ENCODE results near the gene MIEN1. TPM values are rescaled to one million over a fixed set of nuclear protein-coding genes. Genes with fewer than 3 reads are reported as not detected.
A peak's percentile ranks its signal among the peaks of the same experiment; 100 is the strongest.

MIEN1 gene
- total RNA-seq, 2 donors from 2014 or later = 79.1 to 98.2 TPM

GRCh38 chr17:39696731-39697130 lies 33.6 kb downstream of the MIEN1 start:
- Histone ChIP-seq H3K4me1 (peaks cover 25% of the 10 kb centered on the region), H3K27me3 (no peaks in the 10 kb centered on the region), H3K9me3 (no peaks in the 10 kb centered on the region), H3K36me3 (replicated peaks in 1 of 2; ENCODE audit: insufficient read depth in 1 of 2, low read depth in 2 of 2) (no peaks in the 10 kb centered on the region), H3K27ac (no peak overlapping the region), H3K4me3 (no peak overlapping the region)
- no peak for ATAC-seq
- intact Hi-C loops (cut with DNase I) = no loop called here
- TF ChIP-seq CTCF (IDR thresholded peaks at IDR 0.05) (no peak), POLR2A (IDR thresholded peaks at IDR 0.05) (no peak)
- no peak for DNase-seq
- WGBS, 2 donors = 64 to 67% methylated on average over 2 to 6 of the region's 6 CpGs

- Histone ChIP-seq H3K4me3 (no peak overlapping the region), H3K27me3 (no peaks in the 10 kb centered on the region), H3K27ac (peak overlapping the region in 2 of 4 donors; percentile 8 to 66), H3K4me1 (peaks cover 17% of the 10 kb centered on the region), H3K36me3 (replicated peaks in 1 of 2; ENCODE audit: insufficient read depth in 1 of 2, low read depth in 2 of 2) (no peaks in the 10 kb centered on the region), H3K9me3 (no peaks in the 10 kb centered on the region)
- TF ChIP-seq CTCF (IDR thresholded peaks at IDR 0.05) (no peak), POLR2A (IDR thresholded peaks at IDR 0.05) (no peak)
- no peak for ATAC-seq
- 88 to 96% methylated on average over 2 of the region's 2 CpGs for whole genome bisulfite sequencing, 2 donors
- intact Hi-C loops (cut with DNase I) = no loop called here
- DNase-seq = no peak
Observed at GRCh38 chr17:39695089-39695474, 35.2 kb downstream of the MIEN1 start.

GRCh38 chr17:39694593-39694992 lies 35.7 kb downstream of the MIEN1 start:
- Histone ChIP-seq H3K27ac (no peak overlapping the region), H3K4me3 (no peak overlapping the region)

GRCh38 chr17:39688945-39689344 lies 41.4 kb downstream of the MIEN1 start:
- WGBS, 2 donors = 39 to 44% methylated on average over 3 of the region's 3 CpGs
- TF ChIP-seq POLR2A (IDR thresholded peaks at IDR 0.05) = no peak
- no peak for TF ChIP-seq CTCF (IDR thresholded peaks at IDR 0.05)
- Histone ChIP-seq H3K27me3 (no peaks in the 10 kb centered on the region), H3K36me3 (replicated peaks in 1 of 2; ENCODE audit: insufficient read depth in 1 of 2, low read depth in 2 of 2) (no peaks in the 10 kb centered on the region), H3K4me3 (no peak overlapping the region), H3K9me3 (no peaks in the 10 kb centered on the region), H3K27ac (no peak overlapping the region), H3K4me1 (peaks cover 21% of the 10 kb centered on the region)
- intact Hi-C loops (cut with DNase I) = loop anchor here (10.0 kb wide), 1 partner anchor 56 kb away; no protein-coding TSS in a partner anchor
- no peak for ATAC-seq
- no peak for DNase-seq

More at GRCh38 chr17:39694593-39694992, 35.7 kb downstream of the MIEN1 start:
- Histone ChIP-seq H3K9me3 (no peaks in the 10 kb centered on the region), H3K4me1 (peaks cover 17% of the 10 kb centered on the region), H3K36me3 (replicated peaks in 1 of 2; ENCODE audit: insufficient read depth in 1 of 2, low read depth in 2 of 2) (no peaks in the 10 kb centered on the region), H3K27me3 (no peaks in the 10 kb centered on the region)
- intact Hi-C loops (cut with DNase I) = no loop called here
- DNase-seq (no peak), ATAC-seq (no peak)
- 72 to 77% methylated on average over 5 of the region's 5 CpGs for WGBS, 2 donors
- no peak for TF ChIP-seq POLR2A (IDR thresholded peaks at IDR 0.05)
- no peak for TF ChIP-seq CTCF (IDR thresholded peaks at IDR 0.05)

- ATAC-seq (no peak), DNase-seq (no peak)
- TF ChIP-seq POLR2A (IDR thresholded peaks at IDR 0.05) = no peak
- no peak for TF ChIP-seq CTCF (IDR thresholded peaks at IDR 0.05)
- 8 to 10% methylated on average over 6 of the region's 6 CpGs for WGBS, 2 donors
- Histone ChIP-seq H3K9me3 (no peaks in the 10 kb centered on the region), H3K27me3 (no peaks in the 10 kb centered on the region), H3K36me3 (replicated peaks in 1 of 2; ENCODE audit: insufficient read depth in 1 of 2, low read depth in 2 of 2) (no peaks in the 10 kb centered on the region), H3K4me3 (peak overlapping the region; percentile 58 to 65), H3K27ac (peak overlapping the region in 3 of 4 donors; percentile 85 to 93 (median 90)), H3K4me1 (peaks cover 21% of the 10 kb centered on the region)
- intact Hi-C loops (cut with DNase I) = loop anchor here (10.0 kb wide), 1 partner anchor 56 kb away; no protein-coding TSS in a partner anchor
Observed at GRCh38 chr17:39688475-39688835, 41.9 kb downstream of the MIEN1 start.

Data from body of pancreas (tissue), 4 donors.